Epithelial cell of proximal tubule (primary cell): Measurements from ENCODE around the gene METTL14. TPM values are rescaled to one million over a fixed set of nuclear protein-coding genes. Genes with fewer than 3 reads are reported as not detected.

ENCODE experiments used
- DNase-seq: peaks from one replicate; pipeline ENCODE4 v3.0.0-alpha.2; 2011; ENCODE audit warnings: low read depth
- H3K4me3 ChIP-seq: 2 replicates; pipeline ENCODE4 v1.5.1; 2011; ENCODE audit warnings: low read depth, mild to moderate bottlenecking, low read length
- total RNA-seq: library from RNA; depleted of rRNA; stranded (reverse); fragments of >200 nt; gene quantifications from 2 replicates; pipeline ENCODE4 v1.2.3, GENCODE V29; 2015
- TF ChIP-seq, protein P1 (sequence below): conservative IDR thresholded peaks from 2 replicates; pipeline ENCODE4 v1.5.1; 2012; ENCODE audit warnings: low read depth, mild to moderate bottlenecking, low read length

METTL14 gene
- total RNA-seq, 1 donor from 2014 or later, result 55.5 TPM

DNA sequence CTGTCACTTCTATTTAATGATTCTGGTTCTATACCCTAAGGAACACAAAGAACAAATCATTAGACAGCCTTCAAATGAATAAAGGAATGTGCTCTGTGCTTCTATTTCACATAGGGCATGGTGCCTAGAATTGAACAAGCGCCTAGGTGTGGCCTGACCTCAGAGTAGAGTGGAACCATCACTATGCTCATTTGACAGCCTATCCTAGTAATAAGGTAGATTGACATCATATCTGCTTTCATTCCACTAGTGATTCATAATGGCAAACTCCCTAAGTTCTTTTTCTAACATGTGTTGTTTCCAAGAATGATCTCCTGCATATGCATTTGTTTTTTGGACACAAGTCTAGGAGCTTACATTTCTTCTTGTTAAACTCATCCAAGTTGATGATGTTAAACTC is 36.6 kb downstream of the METTL14 start:
- DNase-seq, result no peak
- TF ChIP-seq, protein P1, sequence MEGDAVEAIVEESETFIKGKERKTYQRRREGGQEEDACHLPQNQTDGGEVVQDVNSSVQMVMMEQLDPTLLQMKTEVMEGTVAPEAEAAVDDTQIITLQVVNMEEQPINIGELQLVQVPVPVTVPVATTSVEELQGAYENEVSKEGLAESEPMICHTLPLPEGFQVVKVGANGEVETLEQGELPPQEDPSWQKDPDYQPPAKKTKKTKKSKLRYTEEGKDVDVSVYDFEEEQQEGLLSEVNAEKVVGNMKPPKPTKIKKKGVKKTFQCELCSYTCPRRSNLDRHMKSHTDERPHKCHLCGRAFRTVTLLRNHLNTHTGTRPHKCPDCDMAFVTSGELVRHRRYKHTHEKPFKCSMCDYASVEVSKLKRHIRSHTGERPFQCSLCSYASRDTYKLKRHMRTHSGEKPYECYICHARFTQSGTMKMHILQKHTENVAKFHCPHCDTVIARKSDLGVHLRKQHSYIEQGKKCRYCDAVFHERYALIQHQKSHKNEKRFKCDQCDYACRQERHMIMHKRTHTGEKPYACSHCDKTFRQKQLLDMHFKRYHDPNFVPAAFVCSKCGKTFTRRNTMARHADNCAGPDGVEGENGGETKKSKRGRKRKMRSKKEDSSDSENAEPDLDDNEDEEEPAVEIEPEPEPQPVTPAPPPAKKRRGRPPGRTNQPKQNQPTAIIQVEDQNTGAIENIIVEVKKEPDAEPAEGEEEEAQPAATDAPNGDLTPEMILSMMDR, result no peak

DNA sequence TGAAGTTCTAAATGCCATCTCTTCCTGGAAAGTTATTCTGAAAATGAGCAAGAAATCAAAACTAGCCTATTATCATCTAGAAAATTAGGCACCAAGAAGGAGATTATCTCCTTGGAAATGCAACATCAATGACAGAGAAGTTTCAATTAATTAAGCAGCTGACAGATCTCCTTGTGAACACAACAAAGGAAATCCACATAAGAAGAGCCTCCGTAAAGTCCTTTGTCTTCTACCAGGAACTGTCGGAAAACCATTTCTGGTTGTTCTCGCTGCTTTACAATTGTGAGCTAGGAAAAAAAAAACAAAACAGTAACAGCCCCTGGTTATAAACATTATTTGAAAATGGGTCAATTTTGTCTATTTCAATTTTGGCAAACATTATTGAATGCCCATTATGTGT is 38.2 kb downstream of the METTL14 start:
- TF ChIP-seq, protein P1, result no peak

More for the DNA sequence above, 36.6 kb downstream of the METTL14 start:
- no peak overlapping the region for H3K4me3 ChIP-seq

DNA sequence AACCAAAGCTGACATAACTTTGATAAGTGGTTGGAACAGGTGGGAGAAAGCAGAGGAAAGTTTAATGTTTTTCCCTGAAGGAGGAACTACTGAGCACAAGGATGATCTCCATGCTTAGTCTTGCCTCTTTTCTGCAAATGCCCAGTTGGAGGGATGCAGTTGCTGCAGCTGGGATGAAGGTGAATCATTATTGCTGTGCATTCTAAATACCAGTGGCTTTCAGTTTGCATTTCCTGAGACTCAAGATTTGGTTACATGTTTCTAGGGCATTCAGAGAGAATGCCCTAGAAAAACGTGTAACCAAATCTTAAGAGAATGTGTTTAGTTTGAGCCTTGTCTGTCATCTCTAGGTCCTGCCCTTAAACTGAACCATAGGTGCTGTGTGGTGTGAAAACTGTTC is 42.2 kb downstream of the METTL14 start:
- no peak for DNase-seq
- H3K4me3 ChIP-seq, result no peak overlapping the region
- TF ChIP-seq, protein P1, result no peak

More for the DNA sequence above, 38.2 kb downstream of the METTL14 start:
- no peak for DNase-seq
- no peak overlapping the region for H3K4me3 ChIP-seq

DNA sequence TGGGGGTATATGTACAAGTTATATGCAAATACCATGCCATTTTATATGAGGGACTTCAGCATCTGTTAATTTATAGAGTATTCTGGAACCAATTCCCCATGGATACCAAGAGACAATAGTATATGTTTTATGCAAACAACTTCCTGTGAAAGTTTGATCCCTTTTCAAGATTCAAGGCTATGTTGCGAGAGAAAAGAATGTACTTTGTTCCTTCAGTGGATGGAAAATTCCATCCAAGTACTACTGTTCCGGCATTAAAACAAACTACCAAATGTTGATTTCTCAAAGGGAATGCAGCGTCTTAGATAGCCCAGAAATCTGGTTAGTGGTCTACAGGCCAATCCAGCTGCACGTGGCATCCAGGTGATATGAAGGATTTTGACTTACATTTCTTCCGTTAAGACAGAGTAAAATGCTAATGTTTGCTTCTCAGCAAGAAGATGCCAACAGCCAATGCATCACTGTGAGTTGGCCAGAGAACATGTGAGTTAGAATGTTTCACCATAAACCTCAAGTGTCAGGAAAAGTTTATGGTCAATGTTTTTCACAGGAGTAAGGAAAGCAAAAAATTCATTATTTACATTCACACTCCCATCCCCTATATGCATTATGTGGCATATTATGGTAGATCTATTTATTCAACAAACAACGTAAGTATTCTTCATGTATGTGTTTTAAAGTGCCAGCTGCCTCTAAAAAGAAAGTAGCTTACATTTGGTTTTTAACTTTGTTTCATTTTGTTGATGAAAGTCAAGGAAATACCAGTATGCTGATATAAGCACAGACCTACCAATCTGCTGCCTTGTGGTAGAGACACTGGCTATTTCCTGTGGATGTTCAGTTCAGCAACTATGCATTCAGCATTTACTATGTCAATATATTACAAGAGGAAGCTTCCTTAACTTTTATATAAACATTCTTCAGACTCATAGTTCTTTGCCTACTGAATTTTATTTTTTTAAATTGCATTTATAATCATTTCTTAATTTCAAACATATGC is 44.4 kb downstream of the METTL14 start:
- TF ChIP-seq, protein P1, result no peak
- DNase-seq, result no peak
- no peak overlapping the region for H3K4me3 ChIP-seq

DNA sequence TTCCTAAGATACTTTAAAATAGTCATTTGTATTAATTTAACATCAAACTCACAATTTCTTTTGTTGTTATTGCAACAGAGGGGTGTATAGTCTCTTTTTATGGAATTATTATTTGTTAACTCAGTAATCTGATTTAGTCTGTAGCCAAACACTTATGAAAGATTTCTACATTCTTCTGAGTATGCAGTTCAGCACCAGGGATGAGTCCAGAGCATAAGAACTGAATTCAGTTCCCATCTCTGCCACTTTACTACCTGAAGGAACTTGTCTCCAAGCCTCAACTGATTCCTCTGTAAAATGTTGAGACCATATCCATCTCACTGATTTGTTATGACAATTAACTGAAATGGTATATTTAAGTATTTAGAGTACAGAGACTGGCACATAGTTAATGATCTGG is 45.5 kb downstream of the METTL14 start:
- TF ChIP-seq, protein P1, result no peak
- H3K4me3 ChIP-seq, result no peak overlapping the region
- DNase-seq, result no peak

- DNase-seq, result no peak
- TF ChIP-seq, protein P1, result no peak
- H3K4me3 ChIP-seq, result no peak overlapping the region
These were observed 47.6 kb downstream of the METTL14 start for GRCh38 chr4:118732591-118733330.
